Measurements from ENCODE around the gene CLP1.
"Not testable (repeated sequence)": the region's sequence is repeated elsewhere in the genome, so short reads cannot be mapped to it uniquely, and the experiment has no call there.

Gene CLP1

DNA sequence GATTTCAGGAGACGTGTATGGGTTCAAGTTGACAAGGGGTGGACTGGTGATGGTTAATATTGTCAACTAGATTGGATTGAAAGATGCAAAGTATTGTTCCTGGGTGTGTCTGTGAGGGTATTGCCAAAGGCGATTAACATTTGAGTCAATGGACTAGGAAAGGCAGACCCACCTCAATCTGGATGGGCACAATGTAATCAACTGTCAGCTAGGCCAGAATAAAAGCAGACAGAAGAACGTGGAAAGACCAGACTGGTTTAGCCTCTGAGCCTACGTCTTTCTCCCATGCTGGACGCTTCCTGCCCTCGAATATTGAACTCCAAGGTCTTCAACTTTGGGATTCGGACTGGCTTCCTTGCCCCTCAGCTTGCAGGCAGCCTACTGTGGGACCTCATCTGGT, 6.2 kb upstream of the CLP1 start:
- H3K4me3 ChIP-seq (ENCODE audit: low read depth, low read length), result no peak overlapping the region
- TF ChIP-seq, protein P1, sequence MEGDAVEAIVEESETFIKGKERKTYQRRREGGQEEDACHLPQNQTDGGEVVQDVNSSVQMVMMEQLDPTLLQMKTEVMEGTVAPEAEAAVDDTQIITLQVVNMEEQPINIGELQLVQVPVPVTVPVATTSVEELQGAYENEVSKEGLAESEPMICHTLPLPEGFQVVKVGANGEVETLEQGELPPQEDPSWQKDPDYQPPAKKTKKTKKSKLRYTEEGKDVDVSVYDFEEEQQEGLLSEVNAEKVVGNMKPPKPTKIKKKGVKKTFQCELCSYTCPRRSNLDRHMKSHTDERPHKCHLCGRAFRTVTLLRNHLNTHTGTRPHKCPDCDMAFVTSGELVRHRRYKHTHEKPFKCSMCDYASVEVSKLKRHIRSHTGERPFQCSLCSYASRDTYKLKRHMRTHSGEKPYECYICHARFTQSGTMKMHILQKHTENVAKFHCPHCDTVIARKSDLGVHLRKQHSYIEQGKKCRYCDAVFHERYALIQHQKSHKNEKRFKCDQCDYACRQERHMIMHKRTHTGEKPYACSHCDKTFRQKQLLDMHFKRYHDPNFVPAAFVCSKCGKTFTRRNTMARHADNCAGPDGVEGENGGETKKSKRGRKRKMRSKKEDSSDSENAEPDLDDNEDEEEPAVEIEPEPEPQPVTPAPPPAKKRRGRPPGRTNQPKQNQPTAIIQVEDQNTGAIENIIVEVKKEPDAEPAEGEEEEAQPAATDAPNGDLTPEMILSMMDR (IDR thresholded peaks at IDR 0.05; ENCODE audit: low read depth, low read length), result no peak

DNA sequence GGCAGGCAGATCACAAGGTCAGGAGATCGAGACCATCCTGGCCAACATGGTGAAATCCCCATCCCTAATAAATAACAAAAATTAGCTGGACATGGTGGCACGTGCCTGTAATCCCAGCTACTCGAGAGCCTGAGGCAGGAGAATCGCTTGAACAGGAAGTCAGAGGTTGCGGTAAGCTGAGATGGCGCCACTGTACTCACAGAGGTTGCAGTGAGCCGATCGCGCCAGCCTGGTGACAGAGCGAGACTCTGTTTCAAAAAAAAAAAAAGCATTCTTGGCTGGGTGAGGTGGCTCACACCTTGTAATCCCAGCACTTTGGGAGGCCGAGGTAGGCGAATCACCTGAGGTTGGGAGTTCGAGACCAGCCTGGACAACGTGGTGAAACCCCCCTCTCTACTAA, 5.3 kb upstream of the CLP1 start:
- not testable (repeated sequence) for H3K4me3 ChIP-seq (ENCODE audit: low read depth, low read length)

DNA sequence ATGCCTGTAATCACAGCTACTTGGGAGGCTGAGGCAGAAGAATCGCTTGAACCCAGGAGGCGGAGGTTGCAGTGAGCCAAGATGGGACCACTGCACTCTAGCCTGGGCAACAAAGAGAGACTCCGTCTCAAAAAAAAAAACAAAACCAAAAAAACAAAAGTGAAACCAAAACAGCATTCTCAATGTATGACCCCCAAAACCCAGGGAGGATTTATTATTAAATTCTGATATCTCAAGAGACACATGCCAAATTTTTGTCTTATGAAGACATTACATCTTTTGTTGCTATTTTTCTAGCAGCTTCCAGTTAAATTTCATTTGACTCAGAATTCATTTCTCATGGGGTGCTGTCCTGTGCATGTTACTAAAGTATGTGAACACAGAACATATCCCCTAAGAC, 4.9 kb upstream of the CLP1 start:
- no peak overlapping the region for H3K4me3 ChIP-seq (ENCODE audit: low read depth, low read length)
- TF ChIP-seq, protein P1 (IDR thresholded peaks at IDR 0.05; ENCODE audit: low read depth, low read length), result no peak

DNA sequence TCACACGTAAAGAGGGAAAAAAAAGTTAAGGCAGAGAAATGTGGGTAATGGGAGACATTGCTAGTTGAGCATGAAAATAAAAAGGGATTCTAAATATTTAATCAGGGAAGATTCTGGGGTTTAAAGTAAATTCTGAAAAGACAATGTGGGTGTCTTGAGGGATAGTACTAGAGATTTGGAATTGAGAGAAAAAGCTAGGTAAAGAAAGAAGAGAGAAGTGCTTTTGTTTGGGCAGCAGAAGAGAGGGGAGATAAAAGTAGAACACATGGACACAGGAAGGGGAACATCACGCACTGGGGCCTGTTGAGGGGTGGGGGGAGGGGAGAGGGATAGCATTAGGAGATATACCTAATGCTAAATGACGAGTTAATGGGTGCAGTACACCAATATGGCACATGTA, 4.4 kb upstream of the CLP1 start:
- no peak overlapping the region for H3K4me3 ChIP-seq (ENCODE audit: low read depth, low read length)
- TF ChIP-seq, protein P1 (IDR thresholded peaks at IDR 0.05; ENCODE audit: low read depth, low read length), result no peak

DNA sequence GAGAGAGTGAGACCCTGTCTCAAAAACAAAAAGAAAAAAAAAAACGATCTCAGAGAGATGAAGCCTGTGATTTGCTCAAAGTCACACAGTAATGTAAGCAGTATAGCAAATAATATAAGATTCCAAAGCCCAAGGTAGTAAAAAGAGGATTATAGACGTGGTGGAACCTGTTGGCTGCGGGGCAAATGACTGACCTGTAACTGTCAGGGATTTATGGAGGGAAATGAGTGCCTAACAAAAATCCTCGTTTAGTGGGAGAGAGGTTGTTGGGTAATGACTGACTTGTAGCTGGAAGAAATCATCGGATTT, 723 bp upstream of the CLP1 start:
- TF ChIP-seq, protein P1 (IDR thresholded peaks at IDR 0.05; ENCODE audit: low read depth, low read length), result no peak
- H3K4me3 ChIP-seq (ENCODE audit: low read depth, low read length), result peak overlapping the region; percentile 97

DNA sequence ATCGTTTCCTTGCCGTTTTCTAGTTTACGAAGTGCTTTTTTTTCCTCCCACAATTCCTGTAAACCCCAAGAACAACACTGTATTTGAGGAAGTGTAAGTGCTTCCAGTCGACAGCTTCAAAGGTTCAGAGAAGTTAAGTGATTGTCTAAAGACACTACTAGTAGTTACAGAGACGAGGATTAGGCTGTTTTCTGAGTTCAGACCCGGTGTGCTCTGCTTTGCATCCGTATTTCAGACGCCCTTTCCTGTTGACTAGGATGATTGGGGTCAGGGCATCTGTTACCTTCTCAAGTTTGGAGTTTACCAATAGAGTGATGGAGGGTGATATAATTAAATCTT, 430 bp downstream of the CLP1 start:
- peak overlapping the region; percentile 97 for H3K4me3 ChIP-seq (ENCODE audit: low read depth, low read length)
- TF ChIP-seq, protein P1 (IDR thresholded peaks at IDR 0.05; ENCODE audit: low read depth, low read length), result no peak

DNA sequence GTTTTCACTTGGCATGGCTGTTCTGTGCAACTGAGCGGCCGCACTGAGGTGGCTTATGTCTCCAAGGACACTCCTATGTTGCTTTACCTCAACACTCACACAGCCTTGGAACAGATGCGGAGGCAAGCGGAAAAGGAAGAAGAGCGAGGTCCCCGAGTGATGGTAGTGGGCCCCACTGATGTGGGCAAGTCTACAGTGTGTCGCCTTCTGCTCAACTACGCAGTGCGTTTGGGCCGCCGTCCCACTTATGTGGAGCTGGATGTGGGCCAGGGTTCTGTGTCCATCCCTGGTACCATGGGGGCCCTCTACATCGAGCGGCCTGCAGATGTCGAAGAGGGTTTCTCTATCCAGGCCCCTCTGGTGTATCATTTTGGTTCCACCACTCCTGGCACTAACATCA, 2.1 kb downstream of the CLP1 start:
- TF ChIP-seq, protein P1 (IDR thresholded peaks at IDR 0.05; ENCODE audit: low read depth, low read length), result no peak
- no peak overlapping the region for H3K4me3 ChIP-seq (ENCODE audit: low read depth, low read length)

DNA sequence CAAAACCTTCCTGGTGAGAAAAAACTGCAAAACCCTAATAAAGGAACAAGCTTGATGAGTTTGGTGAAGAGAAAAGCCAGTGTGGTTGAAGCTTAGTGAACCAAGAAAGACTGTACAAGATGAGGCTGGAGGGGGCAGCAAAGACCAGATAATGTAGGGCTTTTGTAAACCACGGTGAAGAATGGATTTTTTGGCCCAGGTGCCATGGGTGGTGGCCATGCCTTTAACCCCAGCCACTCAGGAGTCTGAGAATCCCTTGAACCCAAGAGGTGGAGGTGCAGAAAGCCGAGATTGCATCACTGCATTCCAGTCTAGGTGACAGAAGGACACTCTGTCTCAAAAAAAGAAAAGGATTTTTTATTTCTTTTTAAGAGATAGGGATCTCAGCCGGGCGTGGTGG, 5.3 kb downstream of the CLP1 start:
- TF ChIP-seq, protein P1 (IDR thresholded peaks at IDR 0.05; ENCODE audit: low read depth, low read length), result 0 out of 2 replicates have a peak, but pooled peaks have one; percentile 4
- no peak overlapping the region for H3K4me3 ChIP-seq (ENCODE audit: low read depth, low read length)

Measured in WI38 (cell line).